Endodermal cell (in vitro differentiated cells): ENCODE data around the gene PAQR8. TPM values are rescaled to one million over a fixed set of nuclear protein-coding genes. Genes with fewer than 3 reads are reported as not detected.

Experiments used
- DNase-seq: peaks from one replicate; pipeline ENCODE4 v3.0.0-alpha.2; 2017
- H3K27ac ChIP-seq: 2 replicates; pipeline ENCODE4 v1.5.1; 2013; ENCODE audit warnings: mild to moderate bottlenecking, low read depth, low read length, moderate library complexity
- H3K27me3 ChIP-seq: 2 replicates; pipeline ENCODE4 v1.6.1; 2013; ENCODE audit warnings: mild to moderate bottlenecking, low read length, moderate library complexity; ENCODE audit not compliant: insufficient read depth, control insufficient read depth, poor library complexity, severe bottlenecking
- H3K36me3 ChIP-seq: 2 replicates; pipeline ENCODE4 v1.7.0; 2013; ENCODE audit warnings: mild to moderate bottlenecking, low read length, moderate library complexity; ENCODE audit not compliant: control insufficient read depth, insufficient read depth
- H3K4me1 ChIP-seq: one replicate; pipeline ENCODE4 v1.7.0; 2013; ENCODE audit warnings: low read length; ENCODE audit not compliant: control insufficient read depth, insufficient read depth
- H3K4me3 ChIP-seq: 2 replicates; pipeline ENCODE4 v1.5.1; 2013; ENCODE audit warnings: mild to moderate bottlenecking, low read length, moderate library complexity
- H3K9ac ChIP-seq: 2 replicates; pipeline ENCODE4 v1.6.1; 2013; ENCODE audit warnings: mild to moderate bottlenecking, low read length, moderate library complexity; ENCODE audit not compliant: poor library complexity, severe bottlenecking; ENCODE audit errors: extremely low read depth
- H3K9me3 ChIP-seq: 2 replicates; pipeline ENCODE4 v1.6.1; 2013; ENCODE audit warnings: mild to moderate bottlenecking, low read length, moderate library complexity; ENCODE audit not compliant: control insufficient read depth
- H3K27ac Mint-ChIP-seq: 2 replicates; pipeline ENCODE4 v1.8.0; 2020; ENCODE audit warnings: mixed read lengths
- H3K27me3 Mint-ChIP-seq: 2 replicates; pipeline ENCODE4 v1.8.0; 2021; ENCODE audit warnings: mild to moderate bottlenecking, mixed read lengths; ENCODE audit not compliant: insufficient read depth
- H3K36me3 Mint-ChIP-seq: 2 replicates; pipeline ENCODE4 v1.8.0; 2020; ENCODE audit warnings: low read depth, mixed read lengths
- H3K4me1 Mint-ChIP-seq: 2 replicates; pipeline ENCODE4 v1.8.0; 2020; ENCODE audit warnings: mixed read lengths
- H3K4me3 Mint-ChIP-seq: 2 replicates; pipeline ENCODE4 v1.8.0; 2020; ENCODE audit warnings: mild to moderate bottlenecking, moderate library complexity, mixed read lengths
- H3K9me3 Mint-ChIP-seq: 2 replicates; pipeline ENCODE4 v1.8.0; 2020; ENCODE audit warnings: mild to moderate bottlenecking, mixed read lengths
- CTCF ChIP-seq: fragments of 200-600 bp; sonication (generic); conservative IDR thresholded peaks from 2 replicates; pipeline ENCODE4 v1.5.0; 2021; ENCODE audit warnings: antibody characterized with exemption, mild to moderate bottlenecking
- WGBS, 2 experiments: methylation state at CpG; one replicate each; pipeline versions ENCODE4 v1.1.5 to v1.1.7; 2013; ENCODE audit warnings: missing lambda C conversion rate in 2 of 2, mixed read lengths in 1 of 2; ENCODE audit not compliant: insufficient coverage in 1 of 2, insufficient read length in 1 of 2; 5-methylcytosine and 5-hydroxymethylcytosine counted together
- total RNA-seq, 2 donors: library from RNA; stranded (reverse); fragmentation: NEBNext Ultra II Directional in 1 of 2; extraction: Animal tissue kit (Norgen Biotek cat#: 25700) in 1 of 2; gene quantifications; 2 replicates in 1 of 2; 3 replicates in 1 of 2; pipeline ENCODE4 v1.2.1, GENCODE V29; 2021

The PAQR8 gene
- total RNA-seq, 2 donors from 2014 or later, result 5.9 to 6.7 TPM

DNA sequence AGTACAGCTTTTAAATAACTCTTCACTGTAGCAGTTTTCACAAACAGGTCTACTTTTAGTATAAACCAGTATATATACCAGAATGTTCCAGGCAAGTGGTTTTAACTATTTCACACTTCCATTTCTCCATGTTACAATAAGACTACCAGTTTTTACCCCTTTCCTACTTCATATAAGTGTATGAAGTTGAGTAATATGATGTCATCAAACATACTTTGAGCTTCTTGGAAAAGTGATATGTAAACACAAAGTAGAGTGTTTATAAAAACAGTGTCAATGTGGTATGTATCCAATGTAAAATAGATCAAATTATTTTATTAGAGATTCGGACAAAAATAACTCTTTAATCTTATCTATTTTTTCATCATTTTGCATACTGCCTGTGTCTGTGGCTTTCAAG lies 2.5 kb upstream of the PAQR8 start:
- Histone ChIP-seq H3K36me3 (no peaks in the 10 kb centered on the region), H3K4me3 (no peak overlapping the region), H3K27ac (no peak overlapping the region), H3K9ac (no peak overlapping the region), H3K27me3 (peaks cover 43% of the 10 kb centered on the region), H3K9me3 (no peaks in the 10 kb centered on the region), H3K4me1 (no peaks in the 10 kb centered on the region)
- Mint-ChIP-seq H3K27me3 (peaks cover 30% of the 10 kb centered on the region), H3K4me3 (no peak overlapping the region), H3K27ac (no peak overlapping the region), H3K36me3 (no peaks in the 10 kb centered on the region), H3K4me1 (peaks cover 7% of the 10 kb centered on the region), H3K9me3 (no peaks in the 10 kb centered on the region)
- TF ChIP-seq CTCF, result no peak
- 88 to 100% methylated on average over 1 of the region's 1 CpG for WGBS, 2 experiments
- no peak for DNase-seq

GRCh38 chr6:52360028-52360427 lies 1.9 kb upstream of the PAQR8 start:
- Mint-ChIP-seq H3K36me3 (no peaks in the 10 kb centered on the region), H3K4me3 (no peak overlapping the region)
- DNase-seq, result no peak

GRCh38 chr6:52360601-52361413 lies 1.1 kb upstream of the PAQR8 start:
- Mint-ChIP-seq H3K36me3 (no peaks in the 10 kb centered on the region), H3K9me3 (no peaks in the 10 kb centered on the region), H3K27me3 (peaks cover 33% of the 10 kb centered on the region), H3K4me1 (peaks cover 7% of the 10 kb centered on the region), H3K4me3 (peak overlapping the region; percentile 87), H3K27ac (no peak overlapping the region)
- H3K9me3 ChIP-seq, result no peaks in the 10 kb centered on the region
- TF ChIP-seq CTCF, result no peak
- H3K27ac ChIP-seq, result no peak overlapping the region
- H3K9ac ChIP-seq, result no peak overlapping the region
- WGBS, 2 experiments, result 89% methylated on average over 8 to 11 of the region's 11 CpGs
- peaks cover 43% of the 10 kb centered on the region for H3K27me3 ChIP-seq
- no peak for DNase-seq
- H3K4me3 ChIP-seq, result peak overlapping the region; percentile 84
- no peaks in the 10 kb centered on the region for H3K4me1 ChIP-seq
- H3K36me3 ChIP-seq, result no peaks in the 10 kb centered on the region

More at GRCh38 chr6:52360028-52360427, 1.9 kb upstream of the PAQR8 start:
- H3K4me1 ChIP-seq, result no peaks in the 10 kb centered on the region
- H3K27ac Mint-ChIP-seq, result no peak overlapping the region
- H3K27me3 ChIP-seq, result peaks cover 43% of the 10 kb centered on the region
- no peak overlapping the region for H3K9ac ChIP-seq
- H3K4me1 Mint-ChIP-seq, result peaks cover 7% of the 10 kb centered on the region
- no peak for TF ChIP-seq CTCF
- no peak overlapping the region for H3K27ac ChIP-seq
- H3K27me3 Mint-ChIP-seq, result peaks cover 35% of the 10 kb centered on the region
- H3K9me3 ChIP-seq, result no peaks in the 10 kb centered on the region
- H3K36me3 ChIP-seq, result no peaks in the 10 kb centered on the region
- WGBS, 2 experiments, result 80 to 100% methylated on average over 2 to 3 of the region's 3 CpGs
- H3K9me3 Mint-ChIP-seq, result no peaks in the 10 kb centered on the region
- no peak overlapping the region for H3K4me3 ChIP-seq
